Suprapubic skin (tissue), 4 donors: ENCODE measurements around the gene FSIP1. TPM values are rescaled to one million over a fixed set of nuclear protein-coding genes. Genes with fewer than 3 reads are reported as not detected.

Experiments used
- DNase-seq, 2 donors: peaks; one replicate each; pipeline ENCODE4 v3.0.0-alpha.2; 2019; ENCODE audit warnings: low spot score in 2 of 2
- H3K27ac ChIP-seq: fragments of 200-600 bp; sonication (generic); one replicate; pipeline ENCODE4 v1.5.1; 2019
- H3K27me3 ChIP-seq: fragments of 200-600 bp; sonication (generic); one replicate; pipeline ENCODE4 v1.5.1; 2019
- H3K36me3 ChIP-seq: fragments of 200-600 bp; sonication (generic); one replicate; pipeline ENCODE4 v1.5.1; 2019
- H3K4me1 ChIP-seq: fragments of 200-600 bp; sonication (generic); one replicate; pipeline ENCODE4 v1.5.1; 2019
- H3K4me3 ChIP-seq: fragments of 200-600 bp; sonication (generic); one replicate; pipeline ENCODE4 v1.5.1; 2019; ENCODE audit warnings: mild to moderate bottlenecking
- H3K9me3 ChIP-seq: fragments of 200-600 bp; sonication (generic); one replicate; pipeline ENCODE4 v1.5.1; 2019
- CTCF ChIP-seq, 2 donors: fragments of 200-600 bp in 1 of 2; fragments of 450-650 bp in 1 of 2; sonication (generic) in 1 of 2; IDR thresholded peaks; one replicate each; pipeline ENCODE4 v1.5.1; 2016 to 2019; ENCODE audit warnings: antibody characterized with exemption in 2 of 2, mild to moderate bottlenecking in 1 of 2, moderate library complexity in 1 of 2
- EP300 ChIP-seq: sonication (generic); formaldehyde crosslinking; IDR thresholded peaks from one replicate; pipeline ENCODE4 v1.6.1; 2017; ENCODE audit warnings: antibody characterized with exemption
- POLR2A ChIP-seq, 2 donors: fragments of 450-650 bp; IDR thresholded peaks; one replicate each; pipeline ENCODE4 v1.6.1; 2017; ENCODE audit warnings: antibody characterized with exemption in 2 of 2, mild to moderate bottlenecking in 2 of 2, moderate library complexity in 2 of 2
- POLR2AphosphoS5 ChIP-seq, 3 donors: sonication (generic); formaldehyde crosslinking; IDR thresholded peaks; one replicate each; pipeline ENCODE4 v1.6.1; 2017; ENCODE audit warnings: antibody characterized with exemption in 3 of 3
- WGBS: methylation state at CpG from one replicate; pipeline ENCODE4 v1.1.5; 2018; 5-methylcytosine and 5-hydroxymethylcytosine counted together
- total RNA-seq, 4 donors: library from RNA; depleted of rRNA; stranded (reverse); fragments of >200 nt; gene quantifications; one replicate each; pipeline ENCODE4 v1.1.0, GENCODE V29; 2016

Gene FSIP1
- total RNA-seq, 4 donors from 2014 or later: 0.21 to 0.24 TPM; not detected in 2

- WGBS: 92% methylated on average over 6 of the region's 6 CpGs
- Histone ChIP-seq H3K4me3 (no peak overlapping the region), H3K36me3 (no peaks in the 10 kb centered on the region), H3K4me1 (no peaks in the 10 kb centered on the region), H3K9me3 (no peaks in the 10 kb centered on the region), H3K27ac (no peak overlapping the region), H3K27me3 (no peaks in the 10 kb centered on the region)
- no peak for DNase-seq
- TF ChIP-seq EP300: no peak
- TF ChIP-seq POLR2AphosphoS5 (IDR thresholded peaks at IDR 0.05): no peak
- no peak for TF ChIP-seq CTCF (IDR thresholded peaks at IDR 0.05)
- TF ChIP-seq POLR2A (IDR thresholded peaks at IDR 0.05): no peak
Observed at GRCh38 chr15:39672184-39672583, 110.5 kb downstream of the FSIP1 start.

DNA sequence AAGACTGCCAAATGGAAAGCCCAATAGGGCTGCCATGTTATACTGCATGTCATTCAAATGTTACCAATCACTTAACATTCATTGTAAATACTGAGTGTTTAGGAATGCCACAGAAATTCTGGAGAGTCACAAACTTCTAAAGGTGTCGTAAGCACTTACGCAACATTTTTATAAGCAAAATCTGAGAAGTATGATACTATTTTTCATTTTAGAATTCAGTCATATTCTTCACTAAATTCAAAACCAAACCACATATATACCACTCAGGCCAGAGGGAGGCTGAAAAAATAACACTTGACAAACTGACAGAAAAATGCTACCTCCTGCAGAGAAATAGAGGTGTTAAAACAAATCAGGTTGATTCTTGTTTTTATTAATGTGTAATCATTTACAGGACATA, 112.0 kb downstream of the FSIP1 start:
- TF ChIP-seq EP300 (no peak), POLR2AphosphoS5 (IDR thresholded peaks at IDR 0.05) (no peak), CTCF (IDR thresholded peaks at IDR 0.05) (no peak), POLR2A (IDR thresholded peaks at IDR 0.05) (no peak)
- Histone ChIP-seq H3K4me1 (no peaks in the 10 kb centered on the region), H3K36me3 (no peaks in the 10 kb centered on the region), H3K4me3 (no peak overlapping the region), H3K27me3 (no peaks in the 10 kb centered on the region), H3K9me3 (no peaks in the 10 kb centered on the region), H3K27ac (no peak overlapping the region)
- no peak for DNase-seq
- WGBS: 99% methylated on average over 2 of the region's 2 CpGs

DNA sequence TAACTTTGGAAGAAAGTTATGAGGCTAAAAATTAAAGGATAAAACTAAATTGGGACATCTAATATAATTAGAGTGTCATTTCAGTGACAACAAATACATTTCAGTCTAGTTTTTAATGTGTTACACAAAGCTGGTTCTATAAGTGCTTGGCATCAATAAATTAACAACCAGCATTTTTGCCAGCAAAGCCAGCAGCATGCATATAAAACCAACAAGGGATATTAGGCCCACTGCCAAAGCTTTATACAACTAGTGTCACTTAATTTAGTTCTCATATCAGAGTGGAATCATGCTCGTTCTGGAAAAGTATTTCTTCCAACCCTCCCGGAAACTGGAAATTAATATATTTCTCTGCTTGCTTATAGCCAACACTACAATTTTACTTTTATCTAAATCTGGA, 113.0 kb downstream of the FSIP1 start:
- Histone ChIP-seq H3K9me3 (no peaks in the 10 kb centered on the region), H3K4me1 (no peaks in the 10 kb centered on the region), H3K27me3 (no peaks in the 10 kb centered on the region), H3K4me3 (no peak overlapping the region), H3K27ac (no peak overlapping the region), H3K36me3 (no peaks in the 10 kb centered on the region)
- no peak for TF ChIP-seq POLR2A (IDR thresholded peaks at IDR 0.05)
- TF ChIP-seq CTCF (IDR thresholded peaks at IDR 0.05): no peak
- no peak for TF ChIP-seq EP300
- no peak for TF ChIP-seq POLR2AphosphoS5 (IDR thresholded peaks at IDR 0.05)
- no peak for DNase-seq
- 47% methylated on average over 2 of the region's 2 CpGs for WGBS

DNA sequence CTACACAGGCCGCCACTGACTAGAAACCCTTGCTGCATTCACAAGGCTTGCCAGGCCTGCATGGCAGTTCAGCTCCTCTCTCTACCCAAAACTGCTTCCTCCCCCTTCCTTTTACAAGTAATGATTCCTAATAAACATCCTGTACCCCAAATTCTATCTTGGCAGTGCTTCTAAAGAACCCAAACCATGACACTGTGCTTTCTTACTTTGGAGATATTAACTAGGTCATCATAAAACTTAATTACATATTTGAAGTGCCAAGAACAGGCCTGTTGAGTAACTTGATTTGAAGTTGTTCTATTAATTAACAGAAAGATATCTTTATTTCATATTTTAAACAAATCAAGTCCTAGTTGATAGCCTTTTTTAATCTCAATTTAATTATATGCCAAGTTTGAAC, 113.4 kb downstream of the FSIP1 start:
- Histone ChIP-seq H3K27me3 (no peaks in the 10 kb centered on the region), H3K4me3 (no peak overlapping the region), H3K36me3 (no peaks in the 10 kb centered on the region), H3K4me1 (no peaks in the 10 kb centered on the region), H3K9me3 (no peaks in the 10 kb centered on the region), H3K27ac (no peak overlapping the region)
- DNase-seq: no peak
- 36% methylated on average over 1 of the region's 1 CpG for WGBS
- no peak for TF ChIP-seq POLR2AphosphoS5 (IDR thresholded peaks at IDR 0.05)
- no peak for TF ChIP-seq CTCF (IDR thresholded peaks at IDR 0.05)
- no peak for TF ChIP-seq EP300
- no peak for TF ChIP-seq POLR2A (IDR thresholded peaks at IDR 0.05)

DNA sequence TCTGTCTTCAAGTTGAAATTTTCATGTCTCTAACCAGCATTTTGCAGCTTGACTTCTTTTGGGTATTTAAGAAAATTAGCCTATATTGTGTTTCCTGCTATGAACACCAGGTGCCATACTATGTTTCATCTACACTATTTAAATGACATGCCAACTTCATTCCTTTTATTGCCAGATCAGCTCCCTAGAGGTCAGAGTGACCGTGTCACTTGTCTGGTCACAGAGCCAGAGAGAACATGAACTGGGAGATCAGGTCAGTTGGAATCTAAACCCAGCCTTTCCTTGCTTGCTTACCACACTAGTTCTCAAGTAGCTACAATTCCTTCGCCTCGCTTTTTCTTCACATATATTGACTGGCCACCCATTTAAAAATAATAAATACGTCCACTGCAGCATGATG, 114.2 kb downstream of the FSIP1 start:
- TF ChIP-seq POLR2A (IDR thresholded peaks at IDR 0.05) (no peak), EP300 (no peak)
- no peak for DNase-seq
- no peaks in the 10 kb centered on the region for H3K36me3 ChIP-seq
- no peaks in the 10 kb centered on the region for H3K27me3 ChIP-seq
- H3K4me1 ChIP-seq: no peaks in the 10 kb centered on the region
- H3K9me3 ChIP-seq: no peaks in the 10 kb centered on the region
- WGBS: 92% methylated on average over 4 of the region's 4 CpGs
- H3K27ac ChIP-seq: no peak overlapping the region
- H3K4me3 ChIP-seq: no peak overlapping the region

DNA sequence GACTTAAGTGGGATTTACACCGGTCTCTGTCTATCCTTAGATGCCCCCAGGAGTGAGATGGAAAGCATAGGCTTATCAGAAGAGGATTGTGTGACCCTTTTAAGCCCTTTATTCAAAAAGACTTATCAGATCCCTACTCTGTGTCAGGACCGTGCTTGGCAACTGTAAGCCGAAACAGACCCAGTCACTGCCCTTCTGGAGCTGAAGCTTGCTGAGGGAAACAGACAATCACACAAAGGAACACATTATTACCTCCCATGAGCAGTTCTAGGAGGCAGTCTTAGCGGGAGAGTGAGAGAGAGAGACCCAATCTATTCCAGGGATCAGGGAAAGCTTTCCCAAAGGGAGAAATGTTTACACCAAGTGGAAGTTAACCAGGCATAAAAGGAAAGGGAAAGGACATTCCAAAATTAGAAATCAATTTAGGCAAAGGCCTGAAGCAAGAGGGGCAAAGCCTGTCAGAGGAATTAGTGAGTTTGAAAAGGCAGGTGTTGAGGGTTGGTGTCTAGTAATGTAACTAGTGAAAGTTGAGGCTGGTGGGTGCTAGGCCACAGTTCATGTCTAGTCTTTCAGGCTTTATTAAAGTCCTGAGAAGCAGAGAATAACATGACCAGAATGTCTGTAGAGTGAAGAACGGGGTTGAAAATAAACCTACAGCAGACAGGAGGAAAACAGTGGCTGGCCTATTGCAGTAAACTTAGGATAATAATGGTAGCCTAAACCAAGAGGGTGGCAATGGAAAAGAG, 115.1 kb downstream of the FSIP1 start:
- H3K9me3 ChIP-seq: no peaks in the 10 kb centered on the region
- no peaks in the 10 kb centered on the region for H3K4me1 ChIP-seq
- H3K36me3 ChIP-seq: no peaks in the 10 kb centered on the region
- no peak overlapping the region for H3K4me3 ChIP-seq
- no peak overlapping the region for H3K27ac ChIP-seq
- TF ChIP-seq POLR2A (IDR thresholded peaks at IDR 0.05) (no peak), POLR2AphosphoS5 (IDR thresholded peaks at IDR 0.05) (no peak), EP300 (no peak), CTCF (IDR thresholded peaks at IDR 0.05) (no peak)
- WGBS: 92% methylated on average over 5 of the region's 5 CpGs
- DNase-seq: no peak
- no peaks in the 10 kb centered on the region for H3K27me3 ChIP-seq
